Neural cell (in vitro differentiated cells): ENCODE results near the gene C2orf68. TPM values are rescaled to one million over a fixed set of nuclear protein-coding genes. Genes with fewer than 3 reads are reported as not detected.
"Not testable (repeated sequence)": the region's sequence is repeated elsewhere in the genome, so short reads cannot be mapped to it uniquely, and the experiment has no call there.

Source experiments
- H2AFZ ChIP-seq: fragments of 200-600, 300-800 bp; sonication (generic), shearing (Covaris generic); 2 replicates; pipeline ENCODE4 v1.6.0; 2014; ENCODE audit warnings: low read depth, mild to moderate bottlenecking, antibody characterized with exemption, low read length, moderate library complexity
- H3F3A ChIP-seq: fragments of 200-600 bp; shearing (Covaris generic); 2 replicates; pipeline ENCODE4 v1.6.1; 2016; ENCODE audit warnings: mild to moderate bottlenecking, moderate library complexity, mixed read lengths, antibody characterized with exemption, low read length; ENCODE audit not compliant: insufficient read depth, poor library complexity, severe bottlenecking
- H3K27ac ChIP-seq: fragments of 200-600, 300-800 bp; sonication (generic), shearing (Covaris generic); 2 replicates; pipeline ENCODE4 v1.5.1; 2014; ENCODE audit warnings: mild to moderate bottlenecking, low read length, moderate library complexity
- H3K27me3 ChIP-seq: fragments of 300-800, 200-600 bp; sonication (generic), shearing (Covaris generic); 2 replicates; pipeline ENCODE4 v1.6.0; 2014; ENCODE audit warnings: mild to moderate bottlenecking, low read depth, low read length, moderate library complexity; ENCODE audit not compliant: insufficient read depth
- H3K36me3 ChIP-seq: fragments of 300-800, 200-600 bp; sonication (generic), shearing (Covaris generic); 2 replicates; pipeline ENCODE4 v1.5.1; 2014; ENCODE audit warnings: mild to moderate bottlenecking, antibody characterized with exemption, low read length, moderate library complexity; ENCODE audit not compliant: insufficient read depth
- H3K4me2 ChIP-seq: fragments of 300-800, 200-600 bp; sonication (generic), shearing (Covaris generic); 2 replicates; pipeline ENCODE4 v1.6.0; 2014; ENCODE audit warnings: mild to moderate bottlenecking, low read length
- H3K4me3 ChIP-seq: fragments of 300-800, 200-600 bp; sonication (generic), shearing (Covaris generic); 2 replicates; pipeline ENCODE4 v1.5.1; 2014; ENCODE audit warnings: mild to moderate bottlenecking, low read length, moderate library complexity
- H3K79me2 ChIP-seq: fragments of 200-600 bp; shearing (Covaris generic); replicated peaks from 2 replicates; pipeline ENCODE4 v1.6.0; 2014; ENCODE audit warnings: mild to moderate bottlenecking, low read length, moderate library complexity; ENCODE audit not compliant: insufficient read depth
- H3K9ac ChIP-seq: fragments of 300-800, 200-600 bp; sonication (generic), shearing (Covaris generic); 2 replicates; pipeline ENCODE4 v1.6.1; 2016; ENCODE audit warnings: mild to moderate bottlenecking, low read length, mixed read lengths
- H3K9me2 ChIP-seq: fragments of 200-600 bp; shearing (Covaris generic); 2 replicates; pipeline ENCODE4 v1.6.1; 2016; ENCODE audit warnings: mild to moderate bottlenecking, low read length, mixed read lengths; ENCODE audit not compliant: insufficient read depth
- H3K9me3 ChIP-seq: fragments of 200-600, 300-800 bp; sonication (generic), shearing (Covaris generic); 2 replicates; pipeline ENCODE4 v1.6.1; 2016; ENCODE audit warnings: mild to moderate bottlenecking, mixed run types, low read length, moderate library complexity, mixed read lengths
- H4K20me1 ChIP-seq: fragments of 200-600 bp; shearing (Covaris generic); 2 replicates; pipeline ENCODE4 v1.6.1; 2016; ENCODE audit warnings: mild to moderate bottlenecking, mixed run types; ENCODE audit not compliant: insufficient read depth
- EP300 ChIP-seq: fragments of 450-650 bp; conservative IDR thresholded peaks from 2 replicates; pipeline ENCODE4 v1.6.1; 2014; ENCODE audit warnings: antibody characterized with exemption, mild to moderate bottlenecking, moderate library complexity; ENCODE audit not compliant: poor library complexity, severe bottlenecking
- EZH2 ChIP-seq: fragments of 200-600, 300-800 bp; shearing (Covaris generic), sonication (generic); IDR thresholded peaks from 2 replicates; pipeline ENCODE4 v1.6.1; 2014; ENCODE audit warnings: antibody characterized with exemption, low read length, borderline replicate concordance, mild to moderate bottlenecking; ENCODE audit not compliant: insufficient read depth, poor library complexity, severe bottlenecking
- POLR2AphosphoS5 ChIP-seq: IDR thresholded peaks from 2 replicates; pipeline ENCODE4 v1.6.1; 2012
- RAD21 ChIP-seq: fragments of 450-650 bp; conservative IDR thresholded peaks from 2 replicates; pipeline ENCODE4 v1.6.1; 2014; ENCODE audit warnings: antibody characterized with exemption, mild to moderate bottlenecking, moderate library complexity
- SMC3 ChIP-seq: fragments of 450-650 bp; conservative IDR thresholded peaks from 2 replicates; pipeline ENCODE4 v1.6.1; 2014; ENCODE audit warnings: antibody characterized with exemption, mild to moderate bottlenecking, moderate library complexity; ENCODE audit not compliant: poor library complexity
- TAF1 ChIP-seq: IDR thresholded peaks from 2 replicates; pipeline ENCODE4 v1.6.1; 2012; ENCODE audit warnings: low read depth
- polyA plus RNA-seq: library from polyadenylated mRNA; depleted of rRNA; stranded (reverse); fragments of >200 nt; gene quantifications from 2 replicates; pipeline ENCODE4 v1.2.3, GENCODE V29; 2014
- TF ChIP-seq, protein P1 (sequence below): fragments of 450-650 bp; IDR thresholded peaks from 2 replicates; pipeline ENCODE4 v1.5.1; 2014; ENCODE audit warnings: antibody characterized with exemption, mild to moderate bottlenecking, moderate library complexity; ENCODE audit not compliant: poor library complexity, severe bottlenecking
- TF ChIP-seq, protein P2 (sequence below): IDR thresholded peaks from 2 replicates; pipeline ENCODE4 v1.6.1; 2012; ENCODE audit warnings: borderline replicate concordance

The C2orf68 gene
- polyA plus RNA-seq, 1 donor from 2014 or later, result 28.0 TPM

DNA sequence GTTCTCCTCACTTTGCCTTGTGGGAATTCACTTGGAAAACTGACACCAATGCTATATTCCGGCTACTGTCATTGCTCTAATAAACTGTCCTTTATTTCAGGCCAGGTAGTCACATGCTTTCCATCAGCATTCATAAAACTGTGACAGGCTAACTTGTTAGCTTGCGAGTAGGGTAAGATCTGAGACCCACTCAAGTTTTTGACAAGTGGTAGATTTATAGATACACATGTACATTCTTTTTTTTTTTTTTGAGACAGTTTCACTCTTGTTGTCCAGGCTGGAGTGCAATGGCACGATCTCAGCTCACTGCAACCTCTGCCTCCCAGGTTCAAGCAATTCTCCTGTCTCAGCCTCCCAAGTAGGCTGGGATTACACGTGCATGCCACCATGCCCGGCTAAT is 5.9 kb upstream of the C2orf68 start:
- H3K9me3 ChIP-seq, H3K36me3 ChIP-seq, H2AFZ ChIP-seq, H3K9ac ChIP-seq, H3F3A ChIP-seq, H3K4me2 ChIP-seq, H3K27me3 ChIP-seq, H3K27ac ChIP-seq, H3K9me2 ChIP-seq, H4K20me1 ChIP-seq: not testable (repeated sequence)
- H3K79me2 ChIP-seq, result peaks cover 20% of the 10 kb centered on the region
- peak overlapping the region; percentile 99 for H3K4me3 ChIP-seq

DNA sequence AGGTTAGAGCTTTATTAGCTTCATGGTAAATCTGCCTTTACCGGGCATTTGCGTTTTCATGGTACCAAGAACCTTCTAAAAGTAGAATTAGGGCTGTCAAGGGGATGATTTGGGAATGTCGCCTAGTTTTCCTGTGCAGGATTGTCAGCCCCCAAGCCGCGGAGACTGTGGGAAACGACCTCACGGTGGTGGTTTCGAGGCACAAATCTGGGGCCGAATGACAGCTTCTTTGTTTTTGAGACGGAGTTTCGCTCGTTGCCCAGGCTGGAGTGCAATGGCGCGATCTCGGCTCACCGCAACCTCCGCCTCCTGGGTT is 3.5 kb upstream of the C2orf68 start:
- Histone ChIP-seq H3K4me3 (peak overlapping the region; percentile 99), H3K27me3 (no peaks in the 10 kb centered on the region), H3K27ac (peak overlapping the region; percentile 79), H3K36me3 (no peaks in the 10 kb centered on the region), H3K9ac (no peak overlapping the region), H3F3A (no peaks in the 10 kb centered on the region), H2AFZ (no peak overlapping the region), H3K9me2 (no peaks in the 10 kb centered on the region), H3K79me2 (peaks cover 31% of the 10 kb centered on the region), H3K4me2 (no peak overlapping the region), H4K20me1 (no peaks in the 10 kb centered on the region), H3K9me3 (no peaks in the 10 kb centered on the region)
- TF ChIP-seq RAD21, result no peak
- no peak for TF ChIP-seq EZH2

DNA sequence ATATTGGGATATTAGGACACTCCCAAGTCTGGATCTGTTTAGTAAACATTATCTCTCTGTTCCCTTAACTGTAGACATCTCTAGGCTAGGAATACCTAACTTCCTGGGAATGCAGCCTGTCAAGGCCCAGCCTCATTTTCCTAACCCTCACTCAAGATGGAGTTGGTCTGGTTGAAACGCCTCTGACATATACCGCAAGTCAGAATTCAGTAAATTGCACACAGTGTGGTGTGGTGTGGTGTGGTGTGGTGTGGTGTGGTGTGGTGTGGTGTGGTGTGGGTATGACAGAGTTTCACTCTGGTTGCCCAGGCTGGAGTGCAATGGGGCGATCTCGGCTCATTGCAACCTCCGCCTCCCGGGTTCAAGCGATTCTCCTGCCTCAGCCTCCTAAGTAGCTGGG is 2.9 kb upstream of the C2orf68 start:
- not testable (repeated sequence) for H3K27me3 ChIP-seq, H3K9me2 ChIP-seq, H3K9me3 ChIP-seq, H3K4me3 ChIP-seq, H3K4me2 ChIP-seq, H3K27ac ChIP-seq, H3K36me3 ChIP-seq, H2AFZ ChIP-seq, H4K20me1 ChIP-seq, H3F3A ChIP-seq, H3K9ac ChIP-seq
- peaks cover 31% of the 10 kb centered on the region for H3K79me2 ChIP-seq

DNA sequence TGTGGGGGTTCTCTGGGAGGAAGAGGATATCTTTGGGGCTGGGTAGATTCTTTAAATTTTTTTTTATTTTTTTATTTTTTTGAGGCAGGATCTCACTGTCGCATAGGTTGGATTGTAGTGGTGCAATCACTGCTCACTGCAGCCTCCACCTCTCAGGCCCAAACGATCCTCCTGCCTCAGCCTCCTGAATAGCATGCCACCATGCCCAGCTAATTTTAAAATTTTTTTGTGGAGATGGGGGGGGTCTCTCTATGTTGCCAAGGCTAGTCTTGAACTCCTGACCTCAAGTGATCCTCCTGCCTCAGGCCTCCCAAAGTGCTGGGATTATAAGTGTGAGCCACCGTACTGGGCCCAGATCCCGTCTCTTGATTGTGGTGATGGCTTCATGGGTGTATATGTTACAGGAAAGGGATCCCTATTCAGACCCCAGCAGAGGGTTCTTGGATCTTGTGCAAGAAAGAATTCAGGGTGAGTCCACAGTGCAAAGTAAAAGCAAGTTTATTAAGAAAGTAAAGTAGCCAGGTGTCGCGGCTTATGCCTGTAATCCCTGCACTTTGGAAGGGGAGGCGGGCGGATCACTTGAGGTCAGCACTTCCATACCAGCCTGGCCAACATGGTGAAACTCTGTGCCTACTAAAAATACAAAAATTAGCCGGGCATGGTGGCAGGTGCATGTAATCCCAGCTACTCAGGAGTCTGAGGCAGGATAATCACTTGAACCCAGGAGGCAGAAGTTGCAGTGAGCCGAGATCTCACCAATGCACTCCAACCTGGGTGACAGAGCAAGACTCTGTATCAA is 2.0 kb upstream of the C2orf68 start:
- H3K4me3 ChIP-seq, result no peak overlapping the region
- H3K27ac ChIP-seq, result no peak overlapping the region
- H3K4me2 ChIP-seq, result no peak overlapping the region
- H3K9me2 ChIP-seq, result no peaks in the 10 kb centered on the region
- H4K20me1 ChIP-seq, result no peaks in the 10 kb centered on the region
- H3K9me3 ChIP-seq, result no peaks in the 10 kb centered on the region
- no peaks in the 10 kb centered on the region for H3K27me3 ChIP-seq
- no peak overlapping the region for H3K9ac ChIP-seq
- no peaks in the 10 kb centered on the region for H3F3A ChIP-seq
- H3K79me2 ChIP-seq, result peaks cover 31% of the 10 kb centered on the region
- TF ChIP-seq TAF1 (no peak), SMC3 (no peak), POLR2AphosphoS5 (no peak), EP300 (no peak)
- TF ChIP-seq, protein P1, sequence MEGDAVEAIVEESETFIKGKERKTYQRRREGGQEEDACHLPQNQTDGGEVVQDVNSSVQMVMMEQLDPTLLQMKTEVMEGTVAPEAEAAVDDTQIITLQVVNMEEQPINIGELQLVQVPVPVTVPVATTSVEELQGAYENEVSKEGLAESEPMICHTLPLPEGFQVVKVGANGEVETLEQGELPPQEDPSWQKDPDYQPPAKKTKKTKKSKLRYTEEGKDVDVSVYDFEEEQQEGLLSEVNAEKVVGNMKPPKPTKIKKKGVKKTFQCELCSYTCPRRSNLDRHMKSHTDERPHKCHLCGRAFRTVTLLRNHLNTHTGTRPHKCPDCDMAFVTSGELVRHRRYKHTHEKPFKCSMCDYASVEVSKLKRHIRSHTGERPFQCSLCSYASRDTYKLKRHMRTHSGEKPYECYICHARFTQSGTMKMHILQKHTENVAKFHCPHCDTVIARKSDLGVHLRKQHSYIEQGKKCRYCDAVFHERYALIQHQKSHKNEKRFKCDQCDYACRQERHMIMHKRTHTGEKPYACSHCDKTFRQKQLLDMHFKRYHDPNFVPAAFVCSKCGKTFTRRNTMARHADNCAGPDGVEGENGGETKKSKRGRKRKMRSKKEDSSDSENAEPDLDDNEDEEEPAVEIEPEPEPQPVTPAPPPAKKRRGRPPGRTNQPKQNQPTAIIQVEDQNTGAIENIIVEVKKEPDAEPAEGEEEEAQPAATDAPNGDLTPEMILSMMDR, result no peak
- TF ChIP-seq, protein P2, sequence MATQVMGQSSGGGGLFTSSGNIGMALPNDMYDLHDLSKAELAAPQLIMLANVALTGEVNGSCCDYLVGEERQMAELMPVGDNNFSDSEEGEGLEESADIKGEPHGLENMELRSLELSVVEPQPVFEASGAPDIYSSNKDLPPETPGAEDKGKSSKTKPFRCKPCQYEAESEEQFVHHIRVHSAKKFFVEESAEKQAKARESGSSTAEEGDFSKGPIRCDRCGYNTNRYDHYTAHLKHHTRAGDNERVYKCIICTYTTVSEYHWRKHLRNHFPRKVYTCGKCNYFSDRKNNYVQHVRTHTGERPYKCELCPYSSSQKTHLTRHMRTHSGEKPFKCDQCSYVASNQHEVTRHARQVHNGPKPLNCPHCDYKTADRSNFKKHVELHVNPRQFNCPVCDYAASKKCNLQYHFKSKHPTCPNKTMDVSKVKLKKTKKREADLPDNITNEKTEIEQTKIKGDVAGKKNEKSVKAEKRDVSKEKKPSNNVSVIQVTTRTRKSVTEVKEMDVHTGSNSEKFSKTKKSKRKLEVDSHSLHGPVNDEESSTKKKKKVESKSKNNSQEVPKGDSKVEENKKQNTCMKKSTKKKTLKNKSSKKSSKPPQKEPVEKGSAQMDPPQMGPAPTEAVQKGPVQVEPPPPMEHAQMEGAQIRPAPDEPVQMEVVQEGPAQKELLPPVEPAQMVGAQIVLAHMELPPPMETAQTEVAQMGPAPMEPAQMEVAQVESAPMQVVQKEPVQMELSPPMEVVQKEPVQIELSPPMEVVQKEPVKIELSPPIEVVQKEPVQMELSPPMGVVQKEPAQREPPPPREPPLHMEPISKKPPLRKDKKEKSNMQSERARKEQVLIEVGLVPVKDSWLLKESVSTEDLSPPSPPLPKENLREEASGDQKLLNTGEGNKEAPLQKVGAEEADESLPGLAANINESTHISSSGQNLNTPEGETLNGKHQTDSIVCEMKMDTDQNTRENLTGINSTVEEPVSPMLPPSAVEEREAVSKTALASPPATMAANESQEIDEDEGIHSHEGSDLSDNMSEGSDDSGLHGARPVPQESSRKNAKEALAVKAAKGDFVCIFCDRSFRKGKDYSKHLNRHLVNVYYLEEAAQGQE, result no peak
- H2AFZ ChIP-seq, result no peak overlapping the region
- peaks cover 5% of the 10 kb centered on the region for H3K36me3 ChIP-seq
